GM21423 (cell line): ENCODE data around the gene C5orf22.
A peak's percentile ranks its signal among the peaks of the same experiment; 100 is the strongest.
"Not testable (repeated sequence)": the region's sequence is repeated elsewhere in the genome, so short reads cannot be mapped to it uniquely, and the experiment has no call there.

Experiments used
- ATAC-seq: cut with Tn5 transposase; IDR thresholded peaks from one replicate; pipeline ENCODE4 v1.9.1; 2021; ENCODE audit warnings: mild to moderate bottlenecking, moderate library complexity; ENCODE audit not compliant: unreplicated experiment

The C5orf22 gene

DNA sequence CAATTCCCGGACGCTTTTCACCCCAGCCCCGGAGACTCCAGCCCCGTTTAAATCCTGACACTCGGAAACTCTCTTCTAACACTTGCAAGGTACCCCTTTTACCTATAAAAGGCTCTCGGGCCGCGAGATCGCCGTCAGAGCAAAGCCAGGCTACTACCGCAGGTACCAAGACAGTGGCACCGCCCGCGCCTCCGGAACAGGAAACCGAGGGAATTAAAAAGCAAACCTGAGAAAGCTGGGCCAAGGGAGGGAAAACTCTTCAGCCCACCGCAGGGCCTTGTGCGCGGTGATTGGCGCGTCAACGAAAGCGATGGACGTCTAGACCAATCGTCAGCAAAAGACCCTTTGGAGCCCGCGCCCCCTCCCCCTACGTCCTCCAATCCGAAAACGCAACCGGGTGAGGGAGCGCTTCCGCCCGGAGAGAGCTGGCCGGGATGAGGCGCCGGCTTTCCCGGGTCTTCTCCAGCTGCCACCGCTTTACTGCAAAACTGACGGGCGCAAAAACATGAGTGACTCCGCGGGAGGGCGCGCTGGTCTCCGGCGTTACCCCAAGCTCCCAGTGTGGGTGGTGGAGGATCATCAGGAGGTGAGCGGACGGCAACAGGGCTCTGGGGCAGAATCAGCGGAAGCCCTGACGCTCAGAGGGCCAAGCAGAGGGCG lies at the start of gene C5orf22, which contains the start of gene DROSHA:
C5orf22 (plus strand) TSS at position 414 of the 660 bp plus-strand sequence; CDS start at position 506, 92 bp downstream.
DROSHA (minus strand) TSS at position 206 of the 660 bp plus-strand sequence. CDS start 3,034 bp downstream, outside the sequence.
- ATAC-seq, result peak; percentile 91

DNA sequence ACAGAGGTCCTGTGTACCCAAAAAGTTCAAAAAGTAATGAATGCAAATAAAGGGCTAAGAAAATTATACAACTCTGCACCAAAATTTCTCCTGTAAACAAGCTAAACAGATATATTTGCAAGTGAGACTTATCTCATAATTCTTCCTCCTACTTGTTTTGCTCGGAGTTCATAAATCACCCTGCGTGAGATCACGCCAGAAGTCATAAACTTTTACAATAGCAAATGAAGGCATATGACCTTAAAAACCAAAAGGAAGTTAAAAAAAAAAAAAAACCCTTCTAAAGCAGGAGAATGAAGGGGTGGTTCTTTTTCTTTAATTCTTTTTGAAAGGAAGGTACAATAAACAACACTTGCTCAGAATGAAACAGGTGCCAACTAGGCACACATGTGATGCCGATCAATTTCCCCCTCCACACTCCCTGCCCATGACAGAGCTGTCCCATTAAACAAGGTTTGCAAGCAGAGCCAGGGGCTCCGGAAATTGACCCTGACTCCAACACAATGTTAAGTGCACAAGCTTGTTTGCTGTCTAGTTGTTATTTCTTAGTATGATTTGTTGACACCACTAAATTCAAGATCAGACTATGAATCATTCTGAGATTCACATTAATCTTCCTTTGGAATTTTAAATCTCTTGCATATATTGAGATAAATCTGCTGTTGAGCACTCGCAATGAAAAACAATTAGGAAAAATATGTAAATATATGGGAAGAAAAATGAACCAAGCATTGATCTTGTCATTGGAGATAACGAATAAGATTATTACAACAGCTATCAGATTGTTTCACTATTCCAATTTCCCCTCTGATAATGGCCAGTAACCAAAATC lies 46.5 kb upstream of the C5orf22 start:
- ATAC-seq, result no peak

DNA sequence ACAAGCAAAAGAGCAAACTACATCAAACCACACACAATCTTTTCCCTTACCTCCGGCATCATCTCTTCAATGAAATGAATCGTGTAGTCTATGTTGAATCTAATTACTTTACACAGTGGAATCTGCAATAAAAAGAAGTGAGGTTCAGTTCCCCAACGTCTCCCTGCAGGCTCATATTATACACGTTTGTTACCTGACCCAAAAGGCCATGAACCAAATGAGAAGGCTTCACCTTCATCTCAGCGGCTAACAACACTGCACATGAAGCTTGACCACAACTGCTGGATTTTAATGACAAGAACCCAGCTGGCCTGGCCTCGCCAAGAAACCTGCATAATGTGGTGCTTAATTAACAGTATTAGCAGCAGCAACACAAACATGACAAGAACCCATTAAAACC lies 45.7 kb upstream of the C5orf22 start:
- no peak for ATAC-seq

DNA sequence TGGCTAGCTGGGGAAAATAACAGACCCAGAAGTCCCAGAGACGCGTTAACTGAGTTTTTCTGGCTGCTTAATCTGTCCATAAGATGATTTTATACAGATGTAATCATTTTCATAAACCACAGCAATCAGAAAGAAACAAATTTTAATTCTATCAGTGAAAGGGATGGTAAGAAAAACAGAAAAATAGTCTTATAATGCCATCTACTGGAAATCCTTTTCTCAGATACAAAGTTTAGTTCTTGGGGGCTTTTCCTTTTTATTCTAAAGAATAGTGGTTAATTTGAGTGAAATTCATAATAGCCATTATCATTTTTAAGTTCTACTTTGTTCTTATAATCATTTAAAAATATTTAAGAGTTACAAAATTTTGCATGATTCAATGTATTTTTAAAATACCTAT lies 44.6 kb upstream of the C5orf22 start:
- ATAC-seq, result no peak

DNA sequence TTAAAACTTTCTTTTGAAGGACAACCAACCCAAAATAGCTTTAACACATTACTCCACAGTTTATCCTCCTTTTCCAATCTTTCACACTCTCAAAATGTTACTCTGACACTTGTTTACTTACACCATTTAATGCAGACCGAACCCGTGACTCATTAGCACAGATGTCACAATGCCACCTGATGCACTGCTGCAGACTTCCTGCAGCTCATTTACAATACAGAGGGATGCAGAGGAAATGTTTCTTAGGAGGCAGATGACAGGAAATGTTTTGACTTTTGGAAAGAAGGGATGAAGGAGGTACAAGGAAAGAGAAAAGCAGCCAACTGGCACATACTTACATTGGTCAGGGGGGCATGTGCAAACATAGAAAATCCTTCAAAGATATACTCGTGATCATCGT lies 39.2 kb upstream of the C5orf22 start:
- no peak for ATAC-seq

DNA sequence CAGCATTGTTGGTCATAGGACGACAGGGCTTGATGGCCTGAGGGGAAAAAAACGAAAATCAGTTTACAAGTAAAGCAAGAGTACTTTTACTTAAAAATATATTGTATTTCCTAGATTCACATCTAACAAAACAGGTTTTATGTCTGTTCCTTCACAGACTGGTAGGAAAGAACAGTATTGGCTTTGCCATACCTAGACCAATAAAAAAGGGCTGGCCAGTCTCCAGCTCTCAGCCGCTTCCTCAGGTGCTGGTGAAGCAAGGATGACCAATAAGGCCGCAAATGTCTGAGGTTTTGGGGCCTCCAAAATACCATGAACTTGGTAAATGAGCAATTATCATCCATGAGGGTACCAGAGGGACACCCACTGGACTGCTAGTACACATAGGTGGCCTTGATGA lies 36.8 kb upstream of the C5orf22 start:
- no peak for ATAC-seq

DNA sequence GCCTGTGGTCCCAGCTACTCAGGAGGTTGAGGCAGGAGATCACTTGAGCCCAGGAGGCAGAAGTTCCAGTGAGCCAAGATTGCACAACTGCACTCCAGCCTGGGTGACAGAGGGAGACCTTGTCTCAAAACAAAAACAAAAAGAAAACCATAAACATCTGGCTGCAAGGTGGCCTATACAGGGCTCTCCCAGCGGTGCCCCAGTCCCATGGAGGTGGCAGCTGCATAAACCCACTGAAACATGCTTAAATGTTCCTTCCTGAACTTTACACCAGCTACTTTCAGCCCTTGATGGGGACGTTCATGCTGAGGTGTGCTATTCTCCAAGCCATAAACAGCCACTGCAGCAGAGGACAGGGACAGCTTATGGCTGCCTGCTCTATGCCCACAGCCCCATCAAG lies 35.8 kb upstream of the C5orf22 start:
- no peak for ATAC-seq

DNA sequence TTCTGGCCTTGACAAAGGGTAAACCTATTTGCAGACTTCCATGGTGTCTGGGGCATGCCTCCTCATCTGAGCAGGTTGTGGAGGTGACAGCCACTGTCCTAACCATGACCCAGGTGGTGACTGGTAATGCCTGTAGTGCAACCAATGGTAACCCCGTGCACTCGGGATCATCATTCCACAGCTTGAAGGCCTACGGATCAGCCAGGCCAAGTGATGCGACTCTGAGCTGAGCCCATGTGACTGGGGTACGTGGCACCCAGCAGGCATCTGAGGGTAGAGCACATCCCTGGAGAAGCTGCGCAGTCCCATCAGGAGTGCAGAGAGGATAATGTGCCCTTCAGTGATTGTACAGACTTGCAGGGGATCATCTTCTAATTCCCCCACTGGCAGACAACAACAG lies 35.2 kb upstream of the C5orf22 start:
- ATAC-seq, result no peak

DNA sequence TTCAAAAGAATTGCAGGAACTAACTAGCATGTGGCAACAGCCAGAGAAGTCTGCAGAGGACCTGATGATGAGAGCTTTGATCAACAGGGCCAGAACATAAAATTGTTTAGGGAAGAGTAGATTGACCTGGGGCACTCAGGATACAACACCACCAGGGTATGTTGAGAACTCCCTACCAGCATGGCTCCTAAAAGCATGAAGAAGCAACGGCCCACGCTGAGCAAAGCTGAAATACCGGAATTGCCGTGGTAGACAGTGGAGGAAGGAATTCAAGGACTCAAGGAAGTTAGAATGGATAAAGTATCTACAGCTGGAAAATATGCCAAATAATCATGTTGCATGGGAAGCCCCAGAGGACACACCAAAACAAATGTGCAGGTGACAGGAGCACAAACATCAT lies 31.8 kb upstream of the C5orf22 start:
- no peak for ATAC-seq

DNA sequence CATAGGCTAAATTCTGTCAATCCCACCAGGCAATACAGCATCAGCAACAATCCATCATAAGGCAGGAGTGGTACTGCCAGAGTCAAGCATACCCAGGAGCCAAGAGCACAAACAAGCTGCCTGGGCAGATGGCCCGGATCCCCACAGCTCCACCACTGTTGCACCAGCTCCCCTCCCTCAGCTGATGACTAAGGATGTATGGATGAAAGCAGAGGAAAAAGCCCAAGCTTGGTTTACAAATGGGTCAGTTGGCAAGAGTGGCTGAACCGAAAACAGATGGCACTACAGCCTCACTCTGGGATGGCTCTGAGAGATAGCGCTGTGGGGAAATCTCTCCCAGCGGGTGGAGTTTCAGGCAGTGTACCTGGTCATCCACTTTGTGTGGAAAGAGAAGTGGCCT lies 29.6 kb upstream of the C5orf22 start:
- ATAC-seq, result no peak

DNA sequence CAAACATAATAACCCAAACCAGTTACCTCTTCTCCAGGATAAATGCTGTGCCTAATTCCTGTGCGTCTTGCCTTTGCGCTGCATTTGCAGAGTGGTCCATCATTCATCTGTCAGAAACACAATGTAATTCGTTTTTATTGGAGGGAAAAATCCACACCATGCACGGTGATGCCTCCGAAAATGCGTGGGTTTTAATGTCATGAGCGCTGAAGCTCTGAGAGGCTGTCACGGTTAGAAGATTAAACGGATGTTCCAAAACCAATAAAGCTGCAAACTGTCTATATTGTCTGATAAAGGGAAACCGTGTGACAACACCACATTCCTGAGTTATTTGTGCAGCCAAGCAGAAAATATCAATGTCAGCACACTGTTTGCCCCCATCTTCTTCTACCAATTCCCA lies 27.6 kb upstream of the C5orf22 start:
- ATAC-seq, result no peak

DNA sequence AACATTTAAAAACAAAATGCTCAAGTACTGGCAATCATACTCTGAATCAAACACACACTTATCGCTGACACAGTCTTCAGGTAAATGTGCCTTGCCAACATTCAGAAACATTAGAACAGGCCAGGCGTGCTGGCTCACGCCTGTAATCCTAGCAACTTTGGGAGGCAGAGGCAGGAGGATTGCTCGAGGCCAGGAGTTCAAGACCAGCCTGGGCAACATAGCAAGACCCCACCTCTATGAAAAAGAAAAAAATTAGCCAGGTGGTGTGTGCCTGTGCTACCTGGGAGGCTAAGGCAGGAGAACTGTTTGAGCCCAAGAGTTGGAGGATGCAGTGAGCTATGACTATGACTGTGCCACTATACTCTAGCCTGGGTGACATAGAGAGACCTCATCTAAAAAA lies 20.8 kb upstream of the C5orf22 start:
- ATAC-seq, result no peak

DNA sequence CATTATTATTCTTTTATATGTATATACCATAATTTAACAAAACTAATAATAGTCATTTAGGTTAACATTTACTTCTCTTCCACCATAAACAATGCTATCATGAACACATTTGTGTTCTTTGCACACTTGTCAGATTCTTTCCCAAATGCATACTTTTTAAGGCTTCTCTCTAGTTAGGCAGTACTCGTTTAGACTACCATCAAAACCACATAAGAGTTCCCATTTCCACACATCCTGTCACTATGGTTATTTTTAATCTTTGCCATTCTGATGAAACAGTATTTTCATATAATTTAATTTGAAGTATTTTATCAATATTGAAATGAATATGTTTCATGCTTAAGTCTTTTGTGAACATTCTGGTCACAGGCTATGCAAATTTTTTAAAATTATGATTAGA lies 15.3 kb upstream of the C5orf22 start:
- ATAC-seq, result no peak

DNA sequence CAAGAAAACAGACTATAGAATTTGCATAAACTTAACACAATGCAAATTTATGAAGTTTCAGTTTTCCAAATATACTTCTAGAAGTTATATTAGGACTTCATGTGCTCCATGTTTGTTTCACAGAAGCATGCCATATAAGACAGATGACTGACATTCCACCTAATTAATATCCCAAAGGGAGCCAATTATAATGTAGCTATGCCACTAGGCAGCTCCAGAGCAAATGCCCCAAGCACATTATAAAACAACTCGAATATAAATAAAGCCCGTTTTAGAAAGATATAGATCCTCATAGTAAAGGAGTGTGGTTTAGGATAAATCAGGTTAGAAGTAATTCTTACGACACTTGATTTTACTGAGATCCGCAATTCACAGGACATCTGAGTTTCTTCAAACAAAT lies 9.1 kb upstream of the C5orf22 start:
- ATAC-seq, result no peak

DNA sequence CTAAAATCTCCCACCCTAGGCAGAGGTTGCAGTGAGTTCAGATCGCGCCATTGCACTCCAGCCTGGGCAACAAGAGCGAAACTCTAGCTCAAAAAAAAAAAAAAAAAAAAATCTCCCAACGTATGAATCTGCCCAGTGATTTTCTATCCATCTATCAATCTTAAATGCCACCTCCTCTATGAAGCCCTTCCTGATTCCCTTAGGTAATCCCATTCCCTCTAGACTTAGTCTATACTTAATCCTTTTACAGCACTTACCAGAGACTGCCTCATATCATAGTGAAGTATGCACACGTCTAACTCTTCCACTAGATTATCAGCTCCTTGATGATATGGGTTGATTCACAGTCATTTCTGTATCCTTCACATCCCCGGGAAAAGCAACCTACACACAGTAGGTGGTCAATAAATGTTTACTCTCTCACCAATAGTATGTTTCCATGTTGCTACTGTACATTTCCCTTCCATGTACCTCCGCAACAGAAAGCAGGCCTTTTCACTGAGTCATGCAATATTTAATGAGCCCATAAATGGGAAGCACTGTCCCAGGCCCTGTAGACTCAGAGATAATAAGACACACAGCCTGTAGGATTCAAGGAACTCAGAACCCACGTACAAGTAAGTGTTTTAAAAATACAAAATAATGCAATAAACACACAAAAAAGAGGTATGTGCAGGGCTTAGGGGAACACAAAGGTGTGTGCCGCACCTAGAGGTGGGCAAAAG lies 1.4 kb upstream of the C5orf22 start:
- ATAC-seq, result no peak

DNA sequence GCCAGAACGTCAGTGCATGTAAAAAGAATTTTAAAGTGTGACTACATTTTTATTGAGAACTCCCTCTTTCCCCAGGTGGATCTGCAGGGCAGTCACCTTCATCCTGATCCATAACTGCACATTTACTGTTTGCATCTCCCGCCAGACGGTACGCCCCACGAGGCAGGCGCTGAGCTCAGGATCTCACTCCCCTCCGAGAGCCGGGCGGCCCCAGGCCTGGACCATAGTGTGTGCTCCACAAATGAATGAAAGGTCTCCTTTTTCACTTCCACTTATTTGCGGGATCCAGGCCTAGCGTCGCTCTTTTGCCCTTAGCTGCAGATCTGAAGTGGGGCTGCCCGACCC lies 586 bp upstream of the C5orf22 start:
- ATAC-seq, result peak; percentile 33

DNA sequence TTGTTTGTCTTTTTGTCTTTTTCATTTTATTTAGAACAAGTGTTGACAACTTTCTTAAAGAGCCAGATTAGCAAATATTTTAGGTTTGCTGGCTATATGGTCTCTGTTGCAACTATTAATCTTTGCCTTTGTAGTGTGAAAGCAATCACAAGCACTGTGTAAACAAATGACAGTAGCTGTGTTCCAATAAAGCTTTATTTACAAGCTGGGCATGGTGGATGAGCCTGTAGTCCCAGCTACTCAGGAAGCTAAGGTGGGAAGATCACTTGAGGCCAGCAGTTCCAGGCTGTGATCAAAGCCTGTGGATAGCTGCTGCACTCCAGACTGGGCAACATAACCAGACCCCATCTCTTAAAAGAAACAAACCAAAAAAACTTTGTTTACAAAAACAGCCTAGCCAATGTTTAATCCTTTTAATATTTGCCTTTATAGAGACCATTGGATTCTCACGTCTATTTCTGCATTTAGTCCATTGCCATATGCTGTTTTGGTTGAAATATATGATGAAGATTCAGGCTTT lies 2.5 kb downstream of the C5orf22 start:
- no peak for ATAC-seq

DNA sequence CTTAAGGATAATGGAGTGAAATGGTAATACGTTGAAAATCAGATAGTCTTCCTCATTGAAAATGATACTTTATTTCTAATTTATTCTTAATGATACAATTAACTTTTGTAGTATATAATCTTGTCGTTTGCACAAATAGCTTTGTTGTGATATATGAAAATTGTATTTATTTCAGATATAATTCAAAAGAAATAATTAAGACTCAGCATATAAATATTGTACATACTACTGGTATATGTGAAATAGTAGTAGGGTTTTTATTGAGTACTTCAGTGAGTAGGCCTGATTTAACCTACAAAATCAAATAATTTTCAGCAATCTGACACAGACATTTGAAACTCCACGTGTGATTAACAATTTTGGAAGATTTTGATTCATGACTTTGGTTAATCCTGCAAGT lies 4.8 kb downstream of the C5orf22 start:
- no peak for ATAC-seq

DNA sequence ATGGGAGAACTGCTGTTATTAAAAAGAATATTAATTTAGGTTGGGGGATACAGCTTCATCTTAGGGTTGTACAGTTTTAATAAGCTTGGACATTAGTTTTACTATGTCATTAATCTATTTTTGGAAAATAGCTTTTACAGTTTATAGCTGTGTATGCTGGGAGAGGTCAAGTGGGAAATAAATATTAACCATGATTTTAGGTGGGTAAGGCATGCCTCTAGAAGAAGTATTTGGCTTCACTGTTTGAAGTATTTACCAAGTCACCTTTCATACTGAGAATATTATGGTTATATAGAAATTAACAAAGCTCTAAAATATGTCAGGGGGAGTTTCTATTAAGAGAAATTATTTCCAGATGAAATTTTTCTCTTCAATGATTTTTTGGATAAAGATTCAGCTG lies 5.2 kb downstream of the C5orf22 start:
- ATAC-seq, result no peak

DNA sequence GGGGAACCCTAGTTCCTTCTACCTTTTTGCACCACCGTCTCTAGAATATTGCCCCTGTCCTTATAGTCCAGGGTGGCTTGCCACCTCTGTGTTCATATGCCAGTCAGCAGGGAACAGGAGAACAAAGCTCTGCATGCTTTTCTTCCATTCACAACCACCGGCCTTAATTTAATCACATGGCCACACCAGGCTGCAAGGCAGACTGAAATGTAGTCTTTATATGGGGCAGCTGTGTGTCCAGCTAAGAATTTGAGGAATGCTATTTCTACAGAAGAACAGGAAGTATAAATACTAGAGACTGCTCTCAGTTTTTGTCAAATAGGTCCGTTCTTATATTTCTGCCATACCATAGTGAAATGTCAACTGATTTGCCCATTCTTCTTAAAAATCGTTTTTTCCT lies 5.8 kb downstream of the C5orf22 start:
- no peak for ATAC-seq

DNA sequence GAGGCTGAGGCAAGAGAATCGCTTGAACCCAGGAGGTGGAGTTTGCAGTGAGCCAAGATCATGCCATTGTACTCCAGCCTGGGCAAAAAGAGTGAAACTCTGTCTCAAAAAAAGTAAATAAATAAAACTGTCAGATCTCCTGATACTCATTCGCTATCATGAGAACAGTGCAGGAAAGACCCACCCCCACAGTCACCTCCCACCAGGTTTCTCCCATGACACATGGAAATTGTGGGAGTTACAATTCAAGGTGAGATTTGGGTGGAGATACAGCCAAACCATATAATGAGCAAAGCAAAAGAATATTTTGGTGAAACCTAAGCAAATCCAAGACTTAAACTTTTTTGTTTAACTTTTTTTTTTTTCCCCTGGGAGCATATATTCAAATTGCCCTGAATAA lies 17.0 kb downstream of the C5orf22 start:
- ATAC-seq, result not testable (repeated sequence)

DNA sequence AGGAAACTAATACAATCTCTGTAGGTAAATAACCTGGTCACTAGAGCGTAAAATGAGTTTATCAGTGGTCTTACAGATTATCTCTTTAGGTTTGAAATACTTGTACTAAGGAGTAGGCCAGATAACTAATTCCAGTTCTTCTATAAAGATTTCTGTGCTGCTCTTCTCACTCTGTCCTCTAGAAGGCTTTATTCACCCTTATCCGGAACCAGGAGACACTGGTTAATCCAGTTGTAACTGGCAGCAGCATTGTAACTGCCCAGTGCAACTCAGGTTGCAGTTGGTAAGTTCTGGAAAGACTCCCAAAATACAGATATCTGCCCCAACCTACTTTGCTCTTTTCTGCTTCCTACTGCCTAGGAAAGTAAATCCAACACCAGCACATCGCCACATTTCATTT lies 19.8 kb downstream of the C5orf22 start:
- no peak for ATAC-seq
